H1 (cell line): ENCODE results near the gene DTX4. TPM values are rescaled to one million over a fixed set of nuclear protein-coding genes. Genes with fewer than 3 reads are reported as not detected.

Experiments
- CTCF ChIA-PET: fragments of 300-600 bp; sonication (Branson Sonifier 250); formaldehyde crosslinking; loops from one replicate; lab custom pipeline; 2021; ENCODE audit not compliant: partially characterized antibody; lab: Charles Lee
- POLR2A ChIA-PET: fragments of 300-600 bp; sonication (Branson Sonifier 250); formaldehyde crosslinking; loops from one replicate; lab custom pipeline; 2021; ENCODE audit warnings: inconsistent platforms; ENCODE audit not compliant: partially characterized antibody; lab: Charles Lee
- DNase-seq, 2 experiments: peaks; one replicate each; pipeline versions ENCODE4 v3.0.0 to v3.0.0-alpha.2; 2010 to 2022; ENCODE audit warnings: low spot score in 2 of 2, low read depth in 1 of 2, mixed read lengths in 1 of 2
- FAIRE-seq: peaks from 2 replicates; lab custom pipeline; 2011; peaks lifted over from hg19 to GRCh38; lab: Jason Lieb, UNC
- H2AFZ ChIP-seq: 2 replicates; pipeline ENCODE4 v1.8.1; 2012; ENCODE audit warnings: low read length, inconsistent platforms
- H2AK5ac ChIP-seq: 2 replicates; pipeline ENCODE4 v1.6.1; 2013; ENCODE audit warnings: low read depth, low read length
- H2BK120ac ChIP-seq: replicated peaks from 2 replicates; pipeline ENCODE3; 2013; ENCODE audit warnings: low read depth, low read length, inconsistent platforms
- H2BK12ac ChIP-seq: 2 replicates; pipeline ENCODE4 v1.6.1; 2013; ENCODE audit warnings: low read depth, low read length
- H2BK15ac ChIP-seq: 2 replicates; pipeline ENCODE4 v1.6.1; 2013; ENCODE audit warnings: low read length
- H2BK20ac ChIP-seq: 2 replicates; pipeline ENCODE4 v1.6.1; 2013; ENCODE audit warnings: low read length
- H2BK5ac ChIP-seq: 2 replicates; pipeline ENCODE4 v1.6.1; 2013; ENCODE audit warnings: low read depth, low read length
- H3K14ac ChIP-seq: 2 replicates; pipeline ENCODE4 v1.6.1; 2013; ENCODE audit warnings: inconsistent platforms; ENCODE audit not compliant: insufficient read length
- H3K18ac ChIP-seq: 2 replicates; pipeline ENCODE4 v1.6.1; 2013; ENCODE audit warnings: low read length; ENCODE audit errors: extremely low read depth
- H3K23ac ChIP-seq: 2 replicates; pipeline ENCODE4 v1.6.1; 2013; ENCODE audit warnings: inconsistent platforms; ENCODE audit not compliant: insufficient read length
- H3K23me2 ChIP-seq: 2 replicates; pipeline ENCODE4 v1.6.1; 2013; ENCODE audit warnings: low read depth, low read length
- H3K27ac ChIP-seq: 2 replicates; pipeline ENCODE4 v1.6.1; 2011; ENCODE audit warnings: low read depth, low read length, inconsistent platforms
- H3K27me3 ChIP-seq, 4 experiments: replicated peaks in 1 of 4; 1 replicate in 1 of 4; 2 replicates in 3 of 4; pipeline versions ENCODE4 v1.6.1 to v1.8.1; 2011 to 2013; ENCODE audit warnings: low read length in 3 of 4, mild to moderate bottlenecking in 3 of 4, inconsistent platforms in 2 of 4, mixed read lengths in 2 of 4, moderate library complexity in 1 of 4; ENCODE audit not compliant: control insufficient read depth in 3 of 4, insufficient read depth in 3 of 4; ENCODE audit errors: extremely low read depth in 1 of 4
- H3K36me3 ChIP-seq, 4 experiments: 2 replicates each; pipeline versions ENCODE4 v1.6.1 to v1.8.1; 2011 to 2013; ENCODE audit warnings: mild to moderate bottlenecking in 4 of 4, low read length in 3 of 4, moderate library complexity in 2 of 4, control low read depth in 1 of 4, inconsistent platforms in 1 of 4; ENCODE audit not compliant: insufficient read depth in 4 of 4, control insufficient read depth in 2 of 4
- H3K4ac ChIP-seq: replicated peaks from 2 replicates; pipeline ENCODE3; 2013; ENCODE audit warnings: low read length, low read depth, mixed read lengths, inconsistent platforms; ENCODE audit not compliant: insufficient read length
- H3K4me1 ChIP-seq, 4 experiments: replicated peaks in 1 of 4; 1 replicate in 1 of 4; 2 replicates in 3 of 4; pipeline versions ENCODE4 v1.6.1 to v1.8.1; 2011 to 2013; ENCODE audit warnings: low read length in 3 of 4, inconsistent platforms in 2 of 4, mixed read lengths in 1 of 4; ENCODE audit not compliant: insufficient read depth in 4 of 4, control insufficient read depth in 3 of 4
- H3K4me2 ChIP-seq, 2 experiments: 2 replicates each; pipeline versions ENCODE4 v1.6.1 to v1.8.1; 2011 to 2013; ENCODE audit warnings: low read depth in 2 of 2, low read length in 2 of 2, control low read depth in 1 of 2, inconsistent platforms in 1 of 2, mild to moderate bottlenecking in 1 of 2; ENCODE audit not compliant: insufficient read depth in 1 of 2
- H3K4me3 ChIP-seq, 4 experiments: fragments of 200-600, 300-600 bp in 1 of 4; sonication (generic), shearing (Covaris generic), sonication (Bioruptor Twin) in 1 of 4; 2 replicates each; pipeline versions ENCODE4 v1.5.1 to v1.8.1; 2011 to 2016; ENCODE audit warnings: low read length in 4 of 4, low read depth in 3 of 4, control low read depth in 2 of 4, inconsistent platforms in 2 of 4, mild to moderate bottlenecking in 2 of 4, mixed read lengths in 1 of 4, moderate library complexity in 1 of 4; ENCODE audit not compliant: insufficient read depth in 2 of 4; ENCODE audit errors: extremely low read depth in 1 of 4
- H3K56ac ChIP-seq: replicated peaks from 2 replicates; pipeline ENCODE3; 2013; ENCODE audit warnings: low read depth, mild to moderate bottlenecking, mixed read lengths, low read length, inconsistent platforms; ENCODE audit not compliant: insufficient read length
- H3K79me1 ChIP-seq: 2 replicates; pipeline ENCODE4 v1.6.1; 2013; ENCODE audit warnings: low read depth, low read length, control low read depth
- H3K79me2 ChIP-seq, 2 experiments: 2 replicates each; pipeline versions ENCODE4 v1.6.1 to v1.8.1; 2012 to 2013; ENCODE audit warnings: low read length in 2 of 2, mild to moderate bottlenecking in 2 of 2, inconsistent platforms in 1 of 2; ENCODE audit not compliant: insufficient read depth in 2 of 2, control insufficient read depth in 1 of 2
- H3K9ac ChIP-seq, 4 experiments: replicated peaks in 1 of 4; 1 replicate in 1 of 4; 2 replicates in 3 of 4; pipeline versions ENCODE4 v1.6.1 to v1.8.1; 2011 to 2013; ENCODE audit warnings: low read depth in 3 of 4, low read length in 3 of 4, control low read depth in 2 of 4, mild to moderate bottlenecking in 2 of 4, moderate library complexity in 2 of 4, inconsistent platforms in 1 of 4; ENCODE audit errors: extremely low read depth in 1 of 4
- H3K9me3 ChIP-seq, 2 experiments: 2 replicates each; pipeline versions ENCODE4 v1.6.1 to v1.8.1; 2012 to 2013; ENCODE audit warnings: mild to moderate bottlenecking in 2 of 2, moderate library complexity in 2 of 2, control low read depth in 1 of 2, inconsistent platforms in 1 of 2, low read depth in 1 of 2, low read length in 1 of 2, mixed read lengths in 1 of 2; ENCODE audit not compliant: insufficient read depth in 2 of 2
- H4K20me1 ChIP-seq, 2 experiments: replicated peaks in 1 of 2; 2 replicates each; pipeline versions ENCODE3 to v1.8.1; 2011 to 2013; ENCODE audit warnings: inconsistent platforms in 2 of 2, low read length in 2 of 2, mild to moderate bottlenecking in 1 of 2; ENCODE audit not compliant: insufficient read depth in 2 of 2, control insufficient read depth in 1 of 2
- H4K5ac ChIP-seq: 2 replicates; pipeline ENCODE4 v1.6.1; 2013; ENCODE audit warnings: low read length, low read depth, mixed read lengths, inconsistent platforms; ENCODE audit not compliant: insufficient read length
- H4K8ac ChIP-seq: 2 replicates; pipeline ENCODE4 v1.8.0; 2013; ENCODE audit warnings: mild to moderate bottlenecking, moderate library complexity, low read length, inconsistent platforms; ENCODE audit not compliant: insufficient read depth; ENCODE audit errors: extremely low read depth
- H4K91ac ChIP-seq: replicated peaks from 2 replicates; pipeline ENCODE3; 2013; ENCODE audit warnings: low read length, mixed read lengths, inconsistent platforms; ENCODE audit not compliant: insufficient read length
- HDAC2 ChIP-seq, 2 experiments: fragments of 300-600 bp in 1 of 2; sonication (generic) in 1 of 2; IDR thresholded peaks; 2 replicates each; pipeline ENCODE4 v1.6.1; 2011 to 2012; ENCODE audit warnings: low read depth in 2 of 2, low read length in 2 of 2, mild to moderate bottlenecking in 2 of 2, moderate library complexity in 2 of 2, borderline replicate concordance in 1 of 2, inconsistent platforms in 1 of 2
- HDAC6 ChIP-seq: IDR thresholded peaks from one replicate; pipeline ENCODE4 v1.7.1; 2012; ENCODE audit warnings: low read depth, mild to moderate bottlenecking, inconsistent platforms, low read length, moderate library complexity
- KDM4A ChIP-seq: IDR thresholded peaks from one replicate; pipeline ENCODE4 v1.7.1; 2012; ENCODE audit warnings: low read depth, mild to moderate bottlenecking, moderate library complexity, low read length, inconsistent platforms; ENCODE audit not compliant: severe bottlenecking
- POLR2A ChIP-seq, 2 experiments: IDR thresholded peaks; 1 replicate in 1 of 2; 2 replicates in 1 of 2; pipeline ENCODE4 v1.6.1; 2011; ENCODE audit warnings: low read depth in 2 of 2, low read length in 2 of 2, mild to moderate bottlenecking in 2 of 2; ENCODE audit errors: control extremely low read depth in 1 of 2
- SIX5 ChIP-seq: IDR thresholded peaks from 2 replicates; pipeline ENCODE4 v1.6.1; 2011; ENCODE audit warnings: mild to moderate bottlenecking, low read depth, low read length
- SUZ12 ChIP-seq: fragments of 200-600 bp; sonication (generic); IDR thresholded peaks from 2 replicates; pipeline ENCODE4 v1.6.1; 2012; ENCODE audit warnings: mild to moderate bottlenecking, inconsistent platforms, low read length, moderate library complexity, mixed read lengths
- TAF1 ChIP-seq: IDR thresholded peaks from 2 replicates; pipeline ENCODE4 v1.6.1; 2011; ENCODE audit warnings: mild to moderate bottlenecking, low read depth, low read length
- TBP ChIP-seq: IDR thresholded peaks from 2 replicates; pipeline ENCODE4 v1.6.1; 2011; ENCODE audit warnings: low read depth, low read length, improper control_type of control experiment
- ZNF274 ChIP-seq: IDR thresholded peaks from 2 replicates; pipeline ENCODE4 v1.7.0; 2012; ENCODE audit warnings: low read length, borderline replicate concordance; ENCODE audit errors: extremely low read depth
- WGBS, 2 experiments: shearing (Covaris generic) in 1 of 2; methylation state at CpG; one replicate each; pipeline versions ENCODE4 v1.1.6 to v1.1.7; 2013 to 2015; ENCODE audit warnings: low lambda C conversion rate in 2 of 2, mixed read lengths in 2 of 2, inconsistent platforms in 1 of 2, low coverage in 1 of 2, missing lambda C conversion rate in 1 of 2; ENCODE audit not compliant: insufficient replicate concordance in 2 of 2, insufficient coverage in 1 of 2, insufficient read length in 1 of 2; ENCODE audit errors: extremely low coverage in 1 of 2, missing lambda C conversion rate in 1 of 2; 5-methylcytosine and 5-hydroxymethylcytosine counted together
- polyA plus RNA-seq, 7 experiments: library from polyadenylated mRNA; depleted of rRNA in 3 of 7; stranded (reverse) in 5 of 7; unstranded in 2 of 7; fragments of >200 nt in 5 of 7; fragments of 200-250 nt in 2 of 7; gene quantifications; 1 replicate in 5 of 7; 2 replicates in 1 of 7; 4 replicates in 1 of 7; pipeline versions ENCODE4 v1.2.1 to v1.2.3, GENCODE V29; 2011 to 2013; ENCODE audit warnings: missing spikeins in 2 of 7, mixed read lengths in 2 of 7
- total RNA-seq: library from RNA; stranded (reverse); fragmentation: NEBNext Ultra II Directional; extraction: Animal tissue kit (Norgen Biotek cat#: 25700); gene quantifications from 2 replicates; pipeline ENCODE4 v1.2.1, GENCODE V29; 2021

Gene DTX4
- total and polyA plus RNA-seq, 2 of the 8 experiments (the other 6 are each of a cell fraction or from before 2014, with no cell fraction given) = 5.1 to 18.8 TPM

GRCh38 chr11:59172345-59173079 lies 580 bp downstream of the DTX4 start:
- H3K9ac ChIP-seq = peak overlapping the region; percentile 17 to 74 (median 62)
- no peak overlapping the region for H3K23ac ChIP-seq
- peak overlapping the region; percentile 79 for H3K18ac ChIP-seq
- peak overlapping the region; percentile 92; the same call in 1 of the 2 replicates for H2BK15ac ChIP-seq
- no peak; a peak in 1 of 3 replicates for TF ChIP-seq POLR2A (IDR thresholded peaks at IDR 0.05; ENCODE audit: control extremely low read depth in 1 of 2, low read depth in 2 of 2, low read length in 2 of 2)
- TF ChIP-seq KDM4A = peak; percentile 61
- 0 out of 2 replicates have a peak, but pooled peaks have one; percentile 2 for TF ChIP-seq TAF1
- no peak for TF ChIP-seq ZNF274
- no peak for TF ChIP-seq HDAC2 (IDR thresholded peaks at IDR 0.05; ENCODE audit: borderline replicate concordance in 1 of 2, low read depth in 2 of 2, low read length in 2 of 2)
- TF ChIP-seq HDAC6 = no peak
- no peak for TF ChIP-seq SIX5
- TF ChIP-seq TBP = no peak
- TF ChIP-seq SUZ12 = 0 out of 2 replicates have a peak, but pooled peaks have one; percentile 6
- peaks cover 6 to 16% (median 9%) of the 10 kb centered on the region in 4 experiments; a peak in 6 of 7 replicates for H3K4me1 ChIP-seq
- peak overlapping the region; percentile 57; the same call in 1 of the 2 replicates for H2BK5ac ChIP-seq
- no peaks in the 10 kb centered on the region for H3K36me3 ChIP-seq
- 0% methylated on average over 23 of the region's 70 CpGs; no CpG with 5 or more reads in 1 of the 2 experiments for WGBS, 2 experiments
- peaks cover 2% of the 10 kb centered on the region in 2 experiments for H4K20me1 ChIP-seq
- H3K79me1 ChIP-seq = no peaks in the 10 kb centered on the region
- peak in 1 of 2 experiments; percentile 72 for DNase-seq
- H2BK20ac ChIP-seq = no peak overlapping the region
- no peak overlapping the region for H4K5ac ChIP-seq
- H2BK12ac ChIP-seq = 0 out of 2 replicates have a peak overlapping the region, but pooled peaks have one; percentile 35
- no peak overlapping the region for H2AFZ ChIP-seq
- H3K4me2 ChIP-seq = peak overlapping the region; percentile 98 to 99
- H2BK120ac ChIP-seq = no peak overlapping the region
- no peak overlapping the region for H3K27ac ChIP-seq
- H4K91ac ChIP-seq = peak overlapping the region; percentile 78
- ChIA-PET CTCF (interaction anchor here (0.6 to 9.6 kb wide), 25 partner anchors 11 to 1534 kb away, joined by 3 to 201 read pairs (median 5); partner anchors contain the start of genes FAM111A and OR5A2), POLR2A (interaction anchor here (0.7 to 5.5 kb wide), 12 partner anchors 12 to 641 kb away, joined by 3 to 79 read pairs (median 4); partner anchors contain the start of genes OR5A2 and PATL1)
- H4K8ac ChIP-seq = peak overlapping the region; percentile 82; the same call in 1 of the 2 replicates
- H3K9me3 ChIP-seq = no peaks in the 10 kb centered on the region
- peaks cover 0 to 14% of the 10 kb centered on the region in 2 experiments; a peak in 2 of 4 replicates for H3K79me2 ChIP-seq
- peak overlapping the region; percentile 48 to 95 (median 92) for H3K4me3 ChIP-seq
- H3K4ac ChIP-seq = no peak overlapping the region
- no peak for FAIRE-seq
- no peak overlapping the region for H3K14ac ChIP-seq
- H3K56ac ChIP-seq = no peak overlapping the region
- H3K27me3 ChIP-seq = no peaks in the 10 kb centered on the region
- H2AK5ac ChIP-seq = no peak overlapping the region
- peaks cover 18% of the 10 kb centered on the region for H3K23me2 ChIP-seq
